Stimulated activated CD4-positive, alpha-beta T cell treated with anti-CD3 and anti-CD28 coated beads, Interleukin-1b, Interleukin-23, amount 100 ng/mL, for 24 hours (primary cell): Measurements from ENCODE around the gene TMEM165.

Experiments
- DNase-seq, 4 experiments: peaks; one replicate each; pipeline ENCODE4 v3.0.0-alpha.2; 2020; ENCODE audit warnings: low read depth in 4 of 4, low spot score in 1 of 4

TMEM165 gene

DNA sequence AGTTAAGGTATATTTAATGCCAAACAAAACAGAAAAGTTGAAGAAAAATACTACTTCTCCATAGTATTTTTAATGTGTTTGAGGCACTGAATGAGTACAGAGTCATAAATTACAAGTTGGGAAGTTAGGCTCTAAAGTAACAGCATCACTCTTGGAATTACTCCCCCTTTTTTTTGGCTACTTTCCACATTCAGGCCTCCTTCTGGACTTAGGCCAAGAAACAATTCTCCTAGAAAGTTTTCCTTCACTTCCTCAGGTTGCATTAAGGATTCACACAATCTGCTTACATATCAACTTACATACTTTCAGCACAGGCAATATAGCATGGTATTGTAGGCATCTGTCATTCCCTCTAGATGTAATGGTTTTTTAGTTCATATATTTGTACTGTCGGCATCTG is 52.1 kb downstream of the TMEM165 start:
- DNase-seq, result no peak

- no peak for DNase-seq
Observed at GRCh38 chr4:55450566-55450965, 54.8 kb downstream of the TMEM165 start.

DNA sequence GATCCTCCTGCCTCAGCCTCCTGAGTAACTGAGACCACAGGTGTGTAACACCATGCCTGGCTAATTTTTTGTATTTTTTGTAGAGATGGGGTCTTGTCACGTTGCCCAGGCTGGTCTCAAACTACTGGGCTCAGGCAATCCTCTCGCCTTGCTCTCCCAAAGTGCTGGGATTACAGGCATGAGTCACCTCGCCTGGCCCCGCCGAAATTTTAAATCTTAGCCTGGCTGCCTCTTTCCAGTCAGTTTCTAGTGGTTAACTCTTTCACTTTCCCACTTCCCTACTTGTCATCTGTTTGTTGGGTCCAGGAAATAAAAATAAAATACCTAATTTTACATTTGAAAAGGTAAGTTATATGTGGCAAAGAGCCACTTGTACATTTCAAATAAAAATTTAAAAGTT is 62.4 kb downstream of the TMEM165 start:
- no peak for DNase-seq

DNA sequence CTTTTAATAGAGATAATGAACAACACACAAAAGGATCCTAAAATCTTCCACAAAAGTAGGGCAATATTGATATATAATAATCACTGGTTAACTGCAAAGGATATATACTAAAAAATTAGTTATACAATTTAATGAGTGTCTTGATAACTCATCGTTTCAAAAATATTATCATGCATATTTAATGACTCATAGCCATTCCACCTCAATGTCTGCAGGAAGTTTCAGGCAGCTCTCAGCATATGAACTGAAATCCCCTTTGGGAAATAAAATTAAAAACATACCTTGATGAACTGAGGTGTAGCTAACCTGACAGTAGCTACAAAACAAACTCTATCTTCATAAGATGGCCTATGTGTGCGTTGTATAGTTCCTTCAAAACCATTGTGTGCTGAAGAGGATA is 62.9 kb downstream of the TMEM165 start:
- no peak for DNase-seq

DNA sequence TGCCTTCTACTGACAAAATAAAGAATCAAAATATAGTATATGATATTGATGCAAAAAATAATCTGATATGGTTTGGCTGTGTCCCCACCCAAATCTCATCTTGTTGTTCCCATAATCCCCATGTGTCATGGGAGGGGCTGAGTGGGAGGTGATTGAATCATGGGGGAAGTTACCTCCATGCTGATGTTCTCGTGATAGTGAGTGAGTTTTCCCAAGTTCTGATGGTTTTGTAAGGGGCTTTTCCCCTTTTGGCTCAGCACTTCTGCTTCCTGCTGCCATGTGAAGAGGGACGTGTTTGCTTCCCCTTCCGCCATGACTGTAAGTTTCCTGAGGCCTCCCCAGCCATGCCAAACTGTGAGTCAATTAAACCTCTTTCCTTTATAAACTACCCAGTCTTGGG is 70.2 kb downstream of the TMEM165 start:
- DNase-seq, result no peak

- no peak for DNase-seq
Observed at GRCh38 chr4:55468724-55469123, 73.0 kb downstream of the TMEM165 start.

DNA sequence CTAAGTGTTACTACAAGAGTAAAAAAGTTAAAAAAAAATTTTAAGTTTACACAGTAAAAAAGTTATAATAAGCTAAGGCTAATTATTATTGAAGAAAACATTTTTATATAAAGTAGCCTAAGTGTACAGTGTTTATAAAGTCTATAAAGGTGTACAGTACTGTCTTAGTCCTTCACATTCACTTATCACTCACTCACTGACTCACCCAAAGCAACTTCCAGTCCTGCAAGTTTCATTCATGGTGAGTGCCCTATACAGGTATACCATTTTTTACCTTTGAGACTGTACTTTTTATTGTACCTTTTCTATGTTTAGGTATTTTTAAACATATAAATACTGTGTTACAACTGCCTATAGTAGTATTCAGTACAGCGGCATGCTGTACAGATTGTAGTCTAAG is 74.2 kb downstream of the TMEM165 start:
- no peak for DNase-seq
